ENCODE results near the gene NBAS.

Gene NBAS

GRCh38 chr2:15560988-15561573, at the start of gene NBAS:
Gene NBAS, minus strand, starts transcription at chr2:15561334. Its CDS starts 30 bp downstream, at chr2:15561304.
- peak; percentile 91 for DNase-seq

- no peak for DNase-seq
Observed at GRCh38 chr2:15610430-15610952, 49.4 kb upstream of the NBAS start.

- DNase-seq, result no peak
Observed at GRCh38 chr2:15609341-15610042, 48.4 kb upstream of the NBAS start.

- DNase-seq, result no peak
Observed at GRCh38 chr2:15608392-15608761, 47.2 kb upstream of the NBAS start.

GRCh38 chr2:15607709-15608391, 46.7 kb upstream of the NBAS start:
- DNase-seq, result no peak

- DNase-seq, result no peak
Observed at GRCh38 chr2:15606481-15607441, 45.6 kb upstream of the NBAS start.

- DNase-seq, result no peak
Observed at GRCh38 chr2:15605721-15606120, 44.6 kb upstream of the NBAS start.

- no peak for DNase-seq
Observed at GRCh38 chr2:15603948-15604347, 42.8 kb upstream of the NBAS start.

- DNase-seq, result no peak
Observed at GRCh38 chr2:15603044-15603765, 42.1 kb upstream of the NBAS start.

- DNase-seq, result no peak
Observed at GRCh38 chr2:15602393-15602792, 41.3 kb upstream of the NBAS start.

GRCh38 chr2:15601681-15602080, 40.5 kb upstream of the NBAS start:
- DNase-seq, result no peak

GRCh38 chr2:15599994-15600393, 38.9 kb upstream of the NBAS start:
- DNase-seq, result no peak

GRCh38 chr2:15596968-15597367, 35.8 kb upstream of the NBAS start:
- no peak for DNase-seq

GRCh38 chr2:15596350-15596749, 35.2 kb upstream of the NBAS start:
- no peak for DNase-seq

GRCh38 chr2:15595936-15596335, 34.8 kb upstream of the NBAS start:
- no peak for DNase-seq

- DNase-seq, result no peak
Observed at GRCh38 chr2:15595342-15595905, 34.3 kb upstream of the NBAS start.

GRCh38 chr2:15594291-15595256, 33.4 kb upstream of the NBAS start:
- no peak for DNase-seq

- no peak for DNase-seq
Observed at GRCh38 chr2:15593327-15593705, 32.2 kb upstream of the NBAS start.

GRCh38 chr2:15591692-15592463, 30.7 kb upstream of the NBAS start, which contains the start of gene DDX1:
Gene DDX1, plus strand, starts transcription at chr2:15591868. Its CDS starts 66 bp downstream, at chr2:15591934.
- DNase-seq, result peak; percentile 88

GRCh38 chr2:15591373-15591691, 30.2 kb upstream of the NBAS start:
- no peak for DNase-seq
